ENCODE measurements around the gene LCNL1.

The LCNL1 gene

DNA sequence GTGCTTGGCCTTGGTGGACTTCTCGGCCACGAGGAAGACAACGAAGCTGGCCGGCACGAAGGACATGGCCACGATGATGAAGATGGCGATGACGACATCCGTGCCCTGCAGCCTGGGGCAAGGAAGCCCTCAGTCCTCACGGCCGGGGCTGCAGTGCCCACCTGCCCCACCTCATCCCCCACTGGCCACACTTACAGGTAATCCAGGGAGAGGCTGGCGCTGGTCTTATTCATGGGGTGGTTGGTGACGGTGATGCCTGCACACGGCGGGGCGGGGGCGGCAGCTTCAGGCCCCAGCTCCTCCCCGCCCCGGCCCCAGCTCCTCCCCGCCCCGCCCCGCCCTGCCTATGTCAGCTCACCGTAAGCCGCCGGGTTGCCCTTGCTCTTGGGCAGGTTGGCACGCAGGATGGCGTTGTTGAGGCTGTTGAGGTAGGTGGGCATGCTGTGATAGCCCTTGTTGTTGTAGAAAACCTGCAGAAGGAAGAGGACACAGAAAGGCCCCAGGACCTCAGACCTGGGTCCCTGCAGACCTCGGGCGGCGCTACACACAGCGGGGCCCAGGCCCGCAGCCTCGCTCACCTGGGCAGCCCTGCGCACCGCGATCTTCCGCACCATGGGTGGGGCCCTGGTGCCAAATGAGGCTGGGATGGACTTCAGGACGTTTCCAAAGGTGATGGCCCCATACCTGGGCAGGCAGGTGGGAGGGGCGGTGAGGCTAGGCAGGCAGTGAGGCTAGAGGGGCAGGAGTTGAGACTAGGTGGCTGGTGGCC, 29.3 kb downstream of the LCNL1 start:
- no peak for DNase-seq (ENCODE audit: low spot score)

DNA sequence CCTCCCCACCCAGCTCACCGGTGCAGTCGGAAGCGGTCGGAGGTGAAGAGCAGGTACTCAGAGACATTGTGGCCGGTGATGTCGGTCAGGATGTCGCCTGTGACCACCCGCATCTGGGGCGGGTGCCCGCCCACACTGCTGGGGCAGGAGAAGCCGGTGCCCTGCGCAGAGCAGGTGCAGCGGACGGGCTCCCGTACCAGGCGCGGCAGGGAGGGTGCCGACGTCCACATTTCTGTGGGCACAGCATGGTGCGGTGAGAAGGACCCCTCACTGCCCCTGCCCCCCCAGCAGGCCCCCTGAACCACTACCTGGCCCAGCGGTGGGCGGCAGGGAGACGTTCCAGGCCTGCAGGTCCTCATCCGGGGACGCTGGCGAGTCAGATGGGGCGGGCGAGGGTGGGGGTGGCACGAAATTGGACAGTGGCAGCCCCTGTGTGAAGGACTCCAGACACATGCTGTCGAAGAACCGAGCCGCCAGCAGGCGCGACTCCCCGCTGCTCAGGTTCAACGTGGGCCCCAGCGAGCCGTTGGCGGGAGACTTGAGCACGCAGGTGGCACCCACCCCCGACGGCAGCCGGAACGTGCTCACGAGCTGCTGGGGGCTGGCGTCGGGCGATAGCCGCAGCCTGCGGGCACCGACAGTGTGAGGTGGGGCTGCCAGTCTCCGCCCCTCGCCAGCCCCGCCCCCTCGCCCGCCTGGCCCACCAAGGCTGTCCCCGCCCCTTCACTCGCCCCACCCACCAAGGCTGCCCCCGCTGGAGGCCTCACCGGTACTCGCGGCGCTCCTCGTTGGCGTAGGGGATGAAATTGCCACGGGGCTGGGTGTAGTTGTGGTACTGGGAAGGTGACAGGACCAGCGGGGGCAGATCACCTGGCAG, 30.1 kb downstream of the LCNL1 start:
- no peak for DNase-seq (ENCODE audit: low spot score)

DNA sequence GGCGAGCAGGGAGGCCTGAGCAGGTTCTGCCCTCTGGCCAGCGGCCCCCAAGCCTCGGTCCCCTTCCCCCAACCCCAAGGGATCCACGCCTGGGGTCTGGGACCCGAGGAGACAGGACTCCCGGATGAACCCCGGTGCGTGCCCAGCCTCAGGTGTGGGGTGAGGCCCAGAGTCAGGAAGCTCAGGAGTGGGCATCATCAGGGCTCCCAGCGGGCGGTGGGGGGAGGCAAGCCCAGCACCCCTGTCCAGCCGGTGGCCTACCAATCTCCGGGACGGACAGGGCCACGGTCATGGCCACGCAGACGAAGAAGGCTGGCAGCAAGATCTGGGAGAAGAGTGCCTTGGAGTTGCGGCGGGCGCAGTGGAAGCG, 30.8 kb downstream of the LCNL1 start:
- no peak for DNase-seq (ENCODE audit: low spot score)

DNA sequence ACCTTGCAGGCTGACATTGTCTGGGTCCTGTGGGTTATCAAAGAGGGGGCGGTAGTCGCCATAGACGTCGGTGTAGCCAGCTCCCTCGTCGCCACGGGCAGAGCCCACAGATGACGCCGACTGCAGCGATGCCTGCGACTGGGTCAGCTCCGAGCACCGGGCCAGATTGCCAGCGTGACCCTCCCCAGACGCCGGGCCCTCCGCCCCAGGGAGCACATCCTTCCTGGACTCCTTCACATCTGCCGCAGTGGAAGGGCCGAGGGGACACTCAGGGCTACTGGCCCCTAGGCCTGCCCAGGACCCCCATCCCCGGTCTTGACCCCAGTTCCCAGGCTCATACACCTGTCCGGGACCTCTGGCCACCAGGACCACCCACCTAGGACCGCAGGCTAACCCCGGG, 31.4 kb downstream of the LCNL1 start:
- DNase-seq (ENCODE audit: low spot score), result no peak

DNA sequence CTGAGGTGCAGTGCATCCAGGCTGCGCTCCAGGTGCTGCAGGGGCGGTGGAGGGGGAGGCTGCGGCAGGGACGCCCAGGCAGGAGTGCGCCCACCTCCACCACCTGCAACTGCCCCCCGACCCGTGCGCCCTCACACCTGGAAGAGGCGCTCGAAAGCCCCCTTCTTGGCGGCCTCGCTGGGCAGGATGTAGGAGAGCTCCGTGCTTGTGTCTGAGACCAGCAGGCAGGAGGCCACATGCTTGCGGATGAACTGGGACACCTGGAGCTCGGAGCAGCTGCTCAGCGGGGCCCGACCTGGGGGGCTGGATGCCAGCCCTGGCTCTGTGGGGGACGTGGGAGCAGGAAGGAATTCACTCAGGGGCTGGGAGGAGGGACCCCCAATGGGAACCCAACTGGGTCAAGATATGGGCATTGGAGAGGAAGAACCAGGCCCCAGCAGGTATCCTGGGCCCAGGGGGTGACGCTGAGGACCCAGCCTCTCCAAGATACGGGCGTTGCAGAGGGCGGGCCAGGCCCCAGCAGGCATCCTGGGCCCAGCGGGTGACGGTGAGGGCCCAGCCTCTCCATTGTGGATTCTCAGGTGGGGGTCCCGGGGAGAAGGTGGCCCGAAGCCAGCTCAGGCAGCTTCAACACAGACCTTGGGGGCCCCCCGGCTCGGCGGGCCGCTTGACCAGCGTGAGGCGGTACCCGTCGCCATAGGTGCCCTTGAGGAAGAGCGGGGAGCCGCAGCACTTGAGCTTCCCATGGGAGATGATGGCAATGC, 32.2 kb downstream of the LCNL1 start:
- no peak for DNase-seq (ENCODE audit: low spot score)

DNA sequence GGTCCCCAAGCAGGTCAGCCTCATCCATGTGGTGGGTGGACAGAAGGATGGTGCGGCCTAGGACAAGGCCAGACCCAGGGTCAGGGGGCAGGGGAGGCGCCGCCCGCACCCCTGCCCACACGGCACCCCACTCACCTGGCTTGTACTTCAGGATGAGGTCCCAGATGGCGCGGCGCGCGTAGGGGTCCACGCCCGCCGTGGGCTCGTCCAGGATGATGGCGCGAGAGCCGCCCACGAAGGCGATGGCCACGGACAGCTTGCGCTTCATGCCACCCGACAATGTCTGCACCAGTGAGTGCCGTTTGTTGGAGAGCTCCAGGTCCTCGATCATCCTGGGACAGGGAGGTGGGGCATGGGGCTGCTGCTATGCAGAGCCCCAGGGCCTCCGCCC, 32.7 kb downstream of the LCNL1 start:
- no peak for DNase-seq (ENCODE audit: low spot score)

DNA sequence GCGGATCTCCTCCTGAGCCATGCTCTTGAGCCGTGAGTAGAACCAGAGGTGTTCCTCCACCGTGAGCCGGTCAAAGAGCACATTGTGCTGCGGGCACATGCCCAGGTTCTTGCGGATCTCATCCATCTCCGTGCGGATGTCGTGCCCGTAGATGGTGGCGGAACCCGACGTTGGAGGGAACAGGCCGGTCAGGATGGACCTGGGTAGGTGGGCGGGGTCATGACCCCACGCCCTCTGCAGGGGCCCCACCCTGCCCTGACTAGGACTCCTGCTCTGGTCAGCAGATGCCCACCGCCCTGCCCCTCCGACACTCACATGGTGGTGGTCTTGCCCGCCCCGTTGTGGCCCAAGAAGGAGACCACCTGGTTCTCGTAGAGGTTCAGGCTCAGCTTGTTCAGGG, 33.2 kb downstream of the LCNL1 start:
- no peak for DNase-seq (ENCODE audit: low spot score)

DNA sequence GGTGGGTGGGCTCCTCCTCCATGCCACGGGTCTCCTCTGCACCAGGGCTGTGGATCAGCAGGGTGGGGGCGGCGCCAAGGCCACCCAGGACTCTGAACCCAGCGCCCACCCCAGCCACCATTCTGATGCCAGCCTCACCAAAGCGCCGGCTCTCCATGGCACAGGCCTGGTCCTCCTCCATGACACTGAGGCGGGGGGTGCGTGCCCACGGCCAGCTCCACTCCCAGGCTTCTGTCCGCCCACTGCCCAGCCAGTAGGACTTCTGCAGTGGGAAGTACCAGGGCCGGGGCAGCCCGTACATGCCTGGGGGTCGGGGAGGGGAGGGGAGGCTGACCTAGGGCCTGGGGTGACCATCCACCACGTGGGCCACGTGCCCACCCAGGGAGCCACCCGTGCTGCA, 33.6 kb downstream of the LCNL1 start:
- DNase-seq (ENCODE audit: low spot score), result no peak

DNA sequence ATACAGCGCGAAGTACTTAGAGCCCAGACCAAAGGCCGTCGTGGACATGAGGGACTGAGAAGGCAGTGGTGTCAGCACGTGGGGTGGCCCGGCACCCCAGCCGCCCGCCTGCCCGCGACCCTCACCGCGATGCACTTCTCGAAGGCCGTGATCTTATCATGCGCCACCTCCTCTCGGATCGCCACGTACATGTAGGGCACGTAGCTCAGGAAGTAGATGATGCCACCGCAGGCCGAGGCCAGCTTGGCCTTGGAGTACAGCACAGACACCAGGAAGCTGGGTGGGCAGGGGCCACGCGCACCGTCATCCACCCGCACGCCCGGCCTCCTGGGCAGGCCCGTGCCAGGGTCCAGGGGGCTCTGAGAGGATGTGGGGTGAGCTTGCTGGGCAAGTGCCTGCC, 34.3 kb downstream of the LCNL1 start:
- DNase-seq (ENCODE audit: low spot score), result no peak

DNA sequence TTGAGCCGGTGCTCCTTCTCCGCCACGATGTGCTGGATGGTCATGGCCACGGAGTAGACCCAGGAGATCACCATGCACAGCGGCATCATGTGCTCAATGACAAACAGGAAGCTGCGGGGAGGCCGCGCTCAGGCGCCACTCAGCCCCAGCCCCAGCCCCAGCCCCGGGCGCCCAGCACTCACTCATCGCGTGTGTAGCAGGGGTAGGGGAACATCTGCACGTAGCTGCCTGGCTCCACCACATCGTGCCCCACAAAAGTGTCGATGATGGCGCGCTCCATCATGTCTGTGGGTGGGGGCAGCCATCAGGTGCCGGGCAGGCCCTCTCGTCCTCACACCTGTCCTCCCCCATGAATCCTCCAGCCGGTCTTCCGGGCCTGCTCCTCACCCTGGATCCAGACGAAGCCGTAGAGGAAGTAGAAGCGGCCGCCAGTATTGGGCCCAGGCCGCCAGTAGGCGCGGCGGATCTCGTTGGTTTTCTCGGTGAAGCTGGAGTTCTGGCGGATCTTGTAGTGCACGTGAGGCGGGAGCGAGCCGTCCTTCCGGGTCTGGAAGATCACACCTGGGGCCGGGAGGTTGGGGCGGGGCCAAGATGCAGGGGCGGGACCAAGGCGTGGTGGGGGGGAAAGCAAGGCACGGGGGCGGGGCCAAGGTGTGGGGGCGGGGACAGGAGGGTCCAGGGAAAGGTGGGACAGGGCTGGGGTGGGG, 35.2 kb downstream of the LCNL1 start:
- no peak for DNase-seq (ENCODE audit: low spot score)

DNA sequence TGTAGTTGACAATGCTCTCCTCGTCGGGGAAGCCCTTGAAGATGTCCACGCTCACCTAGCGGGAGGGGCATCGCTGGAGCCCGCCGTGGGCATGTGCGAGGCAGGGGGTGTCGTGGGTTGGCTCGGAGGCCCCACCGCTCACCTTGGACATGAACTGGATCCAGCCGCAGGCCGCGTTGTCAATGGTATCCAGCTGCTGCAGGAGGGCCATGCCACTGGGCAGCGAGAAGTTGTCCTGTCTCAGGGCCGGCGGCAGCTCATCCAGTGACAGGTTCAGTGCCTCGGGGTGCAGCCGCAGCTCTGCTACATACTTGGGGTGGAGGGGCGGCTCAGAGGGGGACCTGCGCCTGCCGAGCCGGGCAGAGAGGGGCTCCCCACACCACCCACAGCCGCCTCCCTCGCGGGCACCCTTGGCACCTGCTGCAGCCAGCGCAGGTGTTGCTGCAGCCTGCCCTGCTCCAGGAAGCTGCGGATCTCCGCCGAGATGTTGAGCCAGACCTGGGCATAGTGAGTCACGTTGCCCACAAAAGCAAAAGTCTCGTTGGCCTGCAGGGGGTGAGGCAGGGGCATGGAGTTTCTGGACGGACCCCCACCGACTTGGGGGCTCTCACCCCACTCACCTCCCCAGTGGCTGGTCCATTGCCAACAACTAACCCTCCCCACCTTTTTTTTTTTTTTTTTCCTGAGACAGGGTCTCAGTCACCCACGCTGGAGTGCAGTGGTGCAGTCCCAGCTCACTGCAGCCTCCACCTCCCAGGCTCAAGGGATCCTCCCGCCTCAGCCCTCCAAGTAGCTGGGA, 36.2 kb downstream of the LCNL1 start:
- no peak for DNase-seq (ENCODE audit: low spot score)

DNA sequence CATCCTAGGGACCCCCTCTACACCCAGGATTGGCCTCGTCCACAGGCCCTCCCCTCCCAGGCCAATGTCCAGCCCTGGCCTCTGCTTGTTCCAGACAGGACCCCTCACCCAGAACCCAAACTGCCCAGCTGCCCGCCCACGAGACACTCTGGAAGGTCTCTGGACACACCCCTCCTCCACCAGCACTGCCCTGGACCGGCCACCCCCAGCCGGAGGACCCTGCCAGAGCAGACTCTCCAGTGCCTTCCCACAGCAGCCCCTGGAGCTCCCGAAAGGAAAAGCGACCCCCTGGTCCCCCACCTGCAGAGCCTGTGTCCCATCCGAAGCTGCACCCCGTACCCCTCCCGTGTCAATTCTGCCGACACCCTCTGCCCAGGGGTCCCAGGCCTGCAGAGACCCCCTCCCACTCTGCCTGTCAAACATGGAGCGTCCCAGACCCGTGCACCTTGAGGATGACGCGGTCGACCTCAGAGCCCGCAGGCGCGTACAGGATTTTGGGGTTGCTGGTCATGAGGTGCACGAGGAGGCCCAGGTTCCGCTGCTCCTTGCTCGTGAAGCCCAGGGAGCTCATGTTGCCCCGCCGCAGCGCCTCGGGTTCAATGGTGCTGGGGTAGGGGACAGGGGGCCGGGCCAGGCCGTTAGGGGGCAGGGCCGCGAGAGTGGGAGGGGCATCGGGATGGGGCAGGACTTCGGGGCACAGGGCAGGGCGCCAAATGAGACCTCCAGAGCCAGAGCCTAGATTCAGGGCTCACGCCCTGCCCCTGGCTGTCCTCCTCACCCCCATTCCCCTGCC, 37.3 kb downstream of the LCNL1 start:
- no peak for DNase-seq (ENCODE audit: low spot score)

DNA sequence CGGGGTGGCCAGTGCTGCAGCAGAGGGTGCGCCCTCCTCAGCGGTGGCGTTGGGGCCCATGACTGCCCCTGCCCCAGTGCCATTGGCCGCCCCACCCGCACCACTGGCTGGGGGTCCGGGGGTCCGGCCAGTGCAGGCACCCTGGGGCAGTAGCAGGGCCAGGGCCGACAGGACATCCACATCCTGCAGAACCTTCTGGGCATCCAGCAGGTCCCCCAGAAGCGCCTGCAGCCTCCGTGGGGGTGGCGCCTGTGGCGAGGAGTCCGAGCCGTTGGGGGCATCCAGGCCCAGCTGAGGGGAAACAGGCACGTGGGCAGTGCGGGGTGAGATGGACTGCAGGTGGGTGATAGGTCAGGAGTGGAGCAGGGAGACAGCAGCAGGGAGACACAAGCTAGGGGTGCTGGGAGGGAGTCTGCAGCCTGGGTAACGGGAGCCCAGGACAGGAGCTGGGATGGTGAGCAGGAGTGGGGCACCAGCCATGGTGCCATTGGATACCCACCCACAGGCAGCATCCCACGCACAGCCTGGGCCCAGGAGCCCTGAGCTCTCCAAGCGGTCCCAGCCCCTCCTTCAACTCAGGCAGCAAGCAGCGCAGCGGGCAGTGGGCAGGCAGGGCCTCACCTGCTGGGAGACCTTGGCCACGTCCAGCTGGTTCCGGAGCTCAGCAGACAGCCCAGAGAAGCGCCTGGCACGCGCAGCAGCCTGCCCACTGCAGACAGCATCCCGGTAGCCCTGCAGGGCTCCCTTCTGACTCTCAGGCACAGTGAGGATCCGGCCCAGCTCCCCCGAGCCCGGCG, 38.2 kb downstream of the LCNL1 start:
- DNase-seq (ENCODE audit: low spot score), result no peak

DNA sequence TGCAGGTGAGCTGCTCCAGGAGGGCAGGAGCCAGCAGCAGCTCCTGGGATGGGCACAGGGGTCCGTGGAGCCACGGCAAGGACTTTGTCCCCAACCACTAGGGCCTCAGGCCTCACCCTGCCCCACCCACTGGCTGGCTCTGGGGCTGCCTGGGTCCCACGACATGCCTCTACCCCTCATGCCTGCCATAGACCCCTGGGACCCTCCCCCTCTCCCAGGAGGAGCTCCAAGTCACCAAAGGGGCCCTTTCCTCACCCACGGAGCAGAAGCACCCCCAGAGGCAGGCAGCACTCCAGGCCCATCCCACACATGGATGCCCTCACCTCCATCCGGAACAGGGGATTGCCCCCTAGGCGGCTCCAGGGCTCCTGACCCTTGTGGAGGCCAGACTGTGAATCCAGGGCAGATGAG, 38.8 kb downstream of the LCNL1 start:
- no peak for DNase-seq (ENCODE audit: low spot score)

DNA sequence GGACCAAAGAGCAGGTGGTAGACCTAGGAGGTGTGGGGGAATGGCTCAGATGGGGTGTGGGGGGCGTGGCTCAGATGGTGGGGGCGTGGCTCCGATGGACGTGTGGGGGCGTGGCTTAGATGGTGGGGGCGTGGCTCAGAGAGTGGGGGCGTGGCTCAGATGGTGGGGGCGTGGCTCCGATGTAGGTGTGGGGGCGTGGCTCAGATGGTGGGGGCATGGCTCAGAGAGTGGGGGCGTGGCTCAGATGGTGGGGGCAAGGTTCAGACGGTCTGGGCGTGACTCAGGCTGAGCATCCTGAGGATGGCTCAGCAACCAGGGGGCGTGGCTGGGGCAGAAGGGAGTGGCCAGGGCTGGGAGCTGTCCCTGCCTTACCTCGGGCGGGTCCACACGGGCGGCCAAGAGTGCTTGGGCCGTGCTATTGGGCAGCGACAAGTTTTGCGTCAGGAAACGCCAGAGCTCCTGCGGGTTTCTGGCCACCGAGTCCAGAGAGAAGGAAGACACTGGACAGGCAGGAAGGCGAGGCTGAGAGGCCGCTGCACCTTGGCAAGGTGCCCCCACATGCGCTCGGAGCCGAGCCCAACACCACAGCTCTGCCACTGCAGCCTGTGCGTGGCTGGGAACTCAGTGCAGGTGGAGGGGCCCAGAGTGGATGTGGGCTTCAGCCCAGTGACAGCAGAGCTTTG, 39.3 kb downstream of the LCNL1 start:
- DNase-seq (ENCODE audit: low spot score), result peak; percentile 69

DNA sequence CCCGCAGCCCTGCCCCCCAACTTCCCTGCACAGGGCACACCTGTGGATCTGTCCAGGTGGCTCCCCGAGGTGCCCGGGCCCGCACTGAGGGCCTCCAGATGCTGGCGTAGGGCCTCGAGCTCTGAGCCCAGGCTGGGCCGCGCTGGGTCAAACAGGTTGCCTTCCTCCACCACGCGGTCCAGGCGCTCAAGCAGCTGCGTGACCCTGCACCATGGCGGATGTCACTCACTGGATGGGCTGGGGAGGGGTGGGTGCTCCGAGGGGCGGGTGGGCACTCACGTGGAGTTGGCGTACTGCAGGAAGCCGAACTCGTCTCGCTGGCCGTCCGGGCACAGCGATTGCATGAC, 39.8 kb downstream of the LCNL1 start:
- no peak for DNase-seq (ENCODE audit: low spot score)

DNA sequence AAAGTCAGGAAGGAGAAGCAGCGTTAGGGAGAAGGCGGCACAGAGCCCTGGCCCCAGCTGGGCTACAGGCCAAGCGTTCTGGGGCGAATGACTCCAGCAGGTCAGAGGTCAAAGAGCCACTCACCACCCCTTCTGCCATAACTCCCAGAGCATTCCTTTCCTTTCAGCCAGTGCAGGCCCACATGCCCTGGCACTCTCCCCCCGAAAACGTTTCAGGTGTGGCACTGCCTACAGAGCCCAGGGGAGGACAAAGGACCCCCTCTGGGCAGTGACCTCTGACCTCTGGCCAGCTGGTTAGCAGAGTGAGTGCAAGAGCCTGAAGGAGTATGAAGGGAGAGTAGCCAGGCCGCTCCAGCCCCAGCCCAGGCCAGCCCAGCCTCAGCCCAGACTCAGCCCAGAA, 40.4 kb downstream of the LCNL1 start:
- no peak for DNase-seq (ENCODE audit: low spot score)

DNA sequence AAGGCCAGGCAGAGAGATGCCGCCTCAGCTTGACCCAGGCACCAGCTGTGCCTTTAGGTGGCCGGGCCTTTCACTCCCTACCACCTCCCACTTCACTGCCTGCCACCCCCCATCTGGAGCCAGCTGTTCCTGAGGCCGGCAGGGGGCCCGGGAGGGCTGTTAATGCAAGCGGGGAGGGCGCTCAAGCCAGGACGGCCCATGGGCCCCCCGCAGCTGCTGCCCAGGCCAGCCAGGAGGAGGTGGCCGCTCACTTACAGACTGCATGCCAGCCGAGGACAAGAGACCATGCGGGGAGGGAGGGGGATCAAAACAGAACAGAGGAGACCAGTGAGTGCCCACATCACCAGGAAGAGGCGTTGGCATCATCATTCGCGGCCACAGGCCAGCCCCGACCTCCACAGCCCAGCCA, 40.8 kb downstream of the LCNL1 start:
- no peak for DNase-seq (ENCODE audit: low spot score)

DNA sequence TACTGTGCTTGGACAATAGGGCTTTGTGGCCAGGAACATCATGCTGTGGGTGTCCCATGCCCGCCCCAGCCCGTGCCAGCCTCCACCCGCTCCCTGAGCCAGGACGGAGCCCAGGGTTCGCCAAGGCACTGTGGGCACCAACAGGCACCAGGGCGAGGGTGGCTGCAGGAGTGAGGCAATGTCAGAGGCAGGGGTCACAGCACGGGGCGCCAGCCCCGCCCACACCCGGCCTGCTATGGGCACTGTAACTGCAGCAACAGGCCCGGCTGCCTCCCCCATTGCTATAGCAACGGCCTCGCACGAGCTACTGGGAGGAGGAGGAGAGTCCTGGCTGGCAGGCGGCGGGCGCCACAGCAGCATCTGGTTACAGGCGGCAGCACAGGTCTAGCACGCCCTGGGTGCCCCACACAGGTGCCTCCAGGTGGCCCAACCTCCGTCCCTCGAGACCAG, 42.7 kb downstream of the LCNL1 start:
- DNase-seq (ENCODE audit: low spot score), result no peak

All from AG08395 (cell line).